Astrocyte of the cerebellum (primary cell): Measurements from ENCODE around the gene ST6GAL1.

ENCODE experiments used
- DNase-seq: peaks from one replicate; pipeline ENCODE4 v3.0.0-alpha.2; 2011; ENCODE audit warnings: low read depth
- H3K4me3 ChIP-seq: 2 replicates; pipeline ENCODE4 v1.5.1; 2011; ENCODE audit warnings: mild to moderate bottlenecking, low read depth, low read length, moderate library complexity
- CTCF ChIP-seq: IDR thresholded peaks from 2 replicates; pipeline ENCODE4 v1.5.1; 2012; ENCODE audit warnings: low read length, low read depth, moderate library complexity, mild to moderate bottlenecking; ENCODE audit errors: missing control alignments
- in situ Hi-C: cut with HindIII; loops from 2 replicates; pipeline ENCODE4 v1.10.0; 2017; ENCODE audit warnings: low sequenced_read_pairs

The ST6GAL1 gene

GRCh38 chr3:187104933-187105332, 174.6 kb downstream of the ST6GAL1 start:
- in situ Hi-C loops = no loop called here

GRCh38 chr3:187105700-187106099, 175.4 kb downstream of the ST6GAL1 start:
- no peak for TF ChIP-seq CTCF
- in situ Hi-C loops = no loop called here
- H3K4me3 ChIP-seq = no peak overlapping the region
- DNase-seq = no peak

More at GRCh38 chr3:187104933-187105332, 174.6 kb downstream of the ST6GAL1 start:
- no peak for TF ChIP-seq CTCF
- DNase-seq = no peak
- no peak overlapping the region for H3K4me3 ChIP-seq

- DNase-seq = no peak
- in situ Hi-C loops = no loop called here
- TF ChIP-seq CTCF = no peak
- no peak overlapping the region for H3K4me3 ChIP-seq
Observed at GRCh38 chr3:187107989-187108388, 177.7 kb downstream of the ST6GAL1 start.

GRCh38 chr3:187110156-187110555, 179.8 kb downstream of the ST6GAL1 start:
- in situ Hi-C loops = loop anchor here (5.0 kb wide), 1 partner anchor 577 kb away; no protein-coding TSS in a partner anchor
- no peak for TF ChIP-seq CTCF
- DNase-seq = no peak
- no peak overlapping the region for H3K4me3 ChIP-seq

- H3K4me3 ChIP-seq = no peak overlapping the region
- in situ Hi-C loops = loop anchor here (5.0 kb wide), 1 partner anchor 574 kb away; no protein-coding TSS in a partner anchor
- peak; percentile 35 for TF ChIP-seq CTCF
- DNase-seq = peak; percentile 26
Observed at GRCh38 chr3:187112934-187113793, 182.8 kb downstream of the ST6GAL1 start.

GRCh38 chr3:187114511-187114910, 184.2 kb downstream of the ST6GAL1 start:
- in situ Hi-C loops = loop anchor here (5.0 kb wide), 1 partner anchor 573 kb away; no protein-coding TSS in a partner anchor
- no peak for TF ChIP-seq CTCF
- DNase-seq = no peak
- no peak overlapping the region for H3K4me3 ChIP-seq
